ENCODE measurements around the gene USF3. TPM values are rescaled to one million over a fixed set of nuclear protein-coding genes. Genes with fewer than 3 reads are reported as not detected.

The USF3 gene
- total and polyA plus RNA-seq, 2 of the 8 experiments (the other 6 are each of a cell fraction or from before 2014, with no cell fraction given), result 9.6 to 18.5 TPM

DNA sequence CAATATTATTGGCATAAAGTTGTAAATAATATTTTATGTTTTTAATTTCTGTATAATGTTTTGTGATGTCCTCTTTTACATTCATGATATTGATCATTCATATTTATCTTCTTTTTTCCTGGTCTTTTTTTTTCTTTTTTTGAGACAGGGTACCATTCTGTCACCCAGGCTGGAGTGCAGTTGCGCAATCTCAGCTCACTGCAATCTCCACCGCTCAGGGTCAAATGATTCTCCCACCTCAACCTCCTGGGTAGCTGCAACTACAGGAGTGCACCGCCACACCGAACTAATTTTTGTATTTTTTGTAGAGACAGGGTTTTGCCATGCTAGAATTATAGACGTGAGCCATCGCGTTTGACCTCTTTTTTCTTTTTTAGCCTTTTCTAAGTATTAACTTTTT is 52.9 kb downstream of the USF3 start:
- H2BK5ac ChIP-seq (ENCODE audit: low read depth, low read length), result no peak overlapping the region
- H3K23me2 ChIP-seq (ENCODE audit: low read depth, low read length), result no peaks in the 10 kb centered on the region
- peaks cover 7 to 24% of the 10 kb centered on the region in 2 experiments for H3K9me3 ChIP-seq (ENCODE audit: insufficient read depth in 2 of 2, low read depth in 1 of 2, low read length in 1 of 2)
- H3K36me3 ChIP-seq (ENCODE audit: control insufficient read depth in 2 of 4, insufficient read depth in 4 of 4, low read length in 3 of 4), result no peaks in the 10 kb centered on the region
- no peak overlapping the region for H2AFZ ChIP-seq (ENCODE audit: low read length)
- no peak overlapping the region for H2BK120ac ChIP-seq (replicated peaks; ENCODE audit: low read depth, low read length)
- no peak overlapping the region for H3K4me2 ChIP-seq (ENCODE audit: insufficient read depth in 1 of 2, low read depth in 2 of 2, low read length in 2 of 2)
- no peak overlapping the region for H4K8ac ChIP-seq (ENCODE audit: extremely low read depth, insufficient read depth, low read length)
- H2BK20ac ChIP-seq (ENCODE audit: low read length), result no peak overlapping the region
- H2BK15ac ChIP-seq (ENCODE audit: low read length), result no peak overlapping the region
- ChIA-PET POLR2A (ENCODE audit: partially characterized antibody) (interaction anchor here (1.2 kb wide), 1 partner anchor 19 kb away, joined by 3 read pairs; no protein-coding TSS in a partner anchor), CTCF (ENCODE audit: partially characterized antibody) (interaction anchor here (0.8 to 1.0 kb wide), 3 partner anchors 10 to 17 kb away, joined by 3 read pairs; no protein-coding TSS in a partner anchor)
- H4K91ac ChIP-seq (replicated peaks; ENCODE audit: insufficient read length, low read length), result no peak overlapping the region
- no peak overlapping the region for H3K56ac ChIP-seq (replicated peaks; ENCODE audit: insufficient read length, low read depth, low read length)
- no peaks in the 10 kb centered on the region for H3K4me1 ChIP-seq (replicated peaks in 1 of 4; ENCODE audit: control insufficient read depth in 3 of 4, insufficient read depth in 4 of 4, low read length in 3 of 4)
- H2AK5ac ChIP-seq (ENCODE audit: low read depth, low read length), result no peak overlapping the region
- no peak for TF ChIP-seq FOSL1 (IDR thresholded peaks at IDR 0.05; ENCODE audit: insufficient read depth, low read depth, low read length)
- no peak for TF ChIP-seq TEAD4 (IDR thresholded peaks at IDR 0.05; ENCODE audit: low read depth, low read length)
- TF ChIP-seq CEBPB (IDR thresholded peaks at IDR 0.05; ENCODE audit: low read depth, low read length), result peak; percentile 94
- no peak overlapping the region for H2BK12ac ChIP-seq (ENCODE audit: low read depth, low read length)
- H3K79me2 ChIP-seq (ENCODE audit: control insufficient read depth in 1 of 2, insufficient read depth in 2 of 2, low read length in 2 of 2), result no peaks in the 10 kb centered on the region
- no peak overlapping the region for H3K4ac ChIP-seq (replicated peaks; ENCODE audit: insufficient read length, low read depth, low read length)
- DNase-seq (ENCODE audit: low read depth in 1 of 2, low spot score in 2 of 2) (no peak), FAIRE-seq (no peak)
- no peak overlapping the region for H3K27ac ChIP-seq (ENCODE audit: low read depth, low read length)
- no peak overlapping the region for H4K5ac ChIP-seq (ENCODE audit: insufficient read length, low read depth, low read length)
- H4K20me1 ChIP-seq (replicated peaks in 1 of 2; ENCODE audit: control insufficient read depth in 1 of 2, insufficient read depth in 2 of 2, low read length in 2 of 2), result no peaks in the 10 kb centered on the region
- H3K23ac ChIP-seq (ENCODE audit: insufficient read length), result no peak overlapping the region
- H3K18ac ChIP-seq (ENCODE audit: extremely low read depth, low read length), result no peak overlapping the region
- H3K4me3 ChIP-seq (ENCODE audit: extremely low read depth in 1 of 4, insufficient read depth in 2 of 4, low read depth in 3 of 4, low read length in 4 of 4), result no peak overlapping the region
- H3K9ac ChIP-seq (replicated peaks in 1 of 4; ENCODE audit: extremely low read depth in 1 of 4, low read depth in 3 of 4, low read length in 3 of 4), result no peak overlapping the region
- H3K14ac ChIP-seq (ENCODE audit: insufficient read length), result no peak overlapping the region
- H3K79me1 ChIP-seq (ENCODE audit: low read depth, low read length), result no peaks in the 10 kb centered on the region
- no peaks in the 10 kb centered on the region for H3K27me3 ChIP-seq (replicated peaks in 1 of 4; ENCODE audit: control insufficient read depth in 3 of 4, extremely low read depth in 1 of 4, insufficient read depth in 3 of 4, low read length in 3 of 4)
- 87% methylated on average over 7 of the region's 7 CpGs; no CpG with 5 or more reads in 1 of the 2 experiments for WGBS, 2 experiments (ENCODE audit: extremely low coverage in 1 of 2, insufficient coverage in 1 of 2, insufficient read length in 1 of 2, insufficient replicate concordance in 2 of 2, low coverage in 1 of 2, low lambda C conversion rate in 2 of 2, missing lambda C conversion rate in 1 of 2)

Data from H1 (cell line).